OCI-LY1 (cell line): ENCODE results near the gene RANBP9.

Experiments used
- CTCF ChIP-seq: fragments of 200-600 bp; sonication (generic), shearing (Covaris generic); IDR thresholded peaks from 2 replicates; pipeline ENCODE4 v1.5.1; 2017; ENCODE audit warnings: mild to moderate bottlenecking, antibody characterized with exemption, low read length, moderate library complexity, mixed read lengths
- EZH2 ChIP-seq: fragments of 200-600 bp; sonication (generic), shearing (Covaris generic); IDR thresholded peaks from 2 replicates; pipeline ENCODE4 v1.8.0; 2017; ENCODE audit warnings: borderline replicate concordance, mixed run types, mild to moderate bottlenecking, antibody characterized with exemption, low read length, moderate library complexity, mixed read lengths

- no peak for TF ChIP-seq EZH2
- no peak for TF ChIP-seq CTCF
Observed at GRCh38 chr6:13655700-13656099, 55.9 kb downstream of the RANBP9 start.
